Measurements from ENCODE around the gene IRF5. TPM values are rescaled to one million over a fixed set of nuclear protein-coding genes. Genes with fewer than 3 reads are reported as not detected.

Gene IRF5
- total and polyA plus RNA-seq, 10 of the 15 experiments (the other 5 are each of a cell fraction or from before 2014, with no cell fraction given): 5.4 to 90.3 (median 61.7) TPM

- TF ChIP-seq ZNF592 (IDR thresholded peaks at IDR 0.05) (no peak), GATAD2B (conservative IDR thresholded peaks at IDR 0.05; ENCODE audit: low read depth) (no peak), SIN3A (IDR thresholded peaks at IDR 0.05; ENCODE audit: low read depth, low read length) (no peak), KLF5 (IDR thresholded peaks at IDR 0.05; ENCODE audit: partially characterized antibody) (no peak), NRF1 (conservative IDR thresholded peaks at IDR 0.05; ENCODE audit: low read depth, low read length) (no peak)
These were observed 2.2 kb downstream of the IRF5 start (continued) for GRCh38 chr7:128939861-128940410.

- FAIRE-seq (peak; percentile 92), DNase-seq (ENCODE audit: low read depth, low spot score) (peak; percentile 66), ATAC-seq (peak; percentile 72)
- in situ Hi-C loops (cut with MboI) (no loop called here), intact Hi-C loops (cut with micrococcal nuclease; ENCODE audit: unreplicated experiment) (loop anchor here (2.0 kb wide), 1 partner anchor 36 kb away; no protein-coding TSS in a partner anchor)
- peaks cover 86% of the 10 kb centered on the region for H3K79me2 ChIP-seq (ENCODE audit: control insufficient read depth, insufficient read depth, low read length)
- H3K9ac ChIP-seq (ENCODE audit: control insufficient read depth, insufficient read depth, low read length): peak overlapping the region; percentile 83
- H3K9me3 ChIP-seq (replicated peaks; ENCODE audit: control insufficient read depth, insufficient read depth, low read length): no peaks in the 10 kb centered on the region
- CTCF ChIA-PET: interaction anchor here (0.6 to 2.9 kb wide), 22 partner anchors 8 to 273 kb away, joined by 3 to 23 read pairs (median 4); partner anchors contain the start of gene KCP
- peak overlapping the region; percentile 71 for H3K4me3 ChIP-seq
- no peak overlapping the region; the same call in 1 of the 2 replicates for H2AFZ ChIP-seq (ENCODE audit: control insufficient read depth, low read depth, low read length)
- under 1% methylated on average over 20 of the region's 20 CpGs for WGBS (ENCODE audit: insufficient coverage, insufficient replicate concordance, low lambda C conversion rate, missing lambda C conversion rate)
- POLR2A ChIA-PET: interaction anchor here (0.7 to 6.7 kb wide), 20 partner anchors 9 to 182 kb away, joined by 3 to 107 read pairs (median 6); partner anchors contain the start of genes ATP6V1F, KCP and TNPO3
- H3K4me2 ChIP-seq (ENCODE audit: control insufficient read depth, insufficient read depth): peak overlapping the region; percentile 86
- H3K36me3 ChIP-seq (ENCODE audit: control insufficient read depth in 2 of 2, insufficient read depth in 2 of 2, low read length in 1 of 2): peaks cover 6 to 14% of the 10 kb centered on the region in 2 experiments
- peak overlapping the region; percentile 96 for H3K27ac ChIP-seq (ENCODE audit: control insufficient read depth, insufficient read depth)
- H4K20me1 ChIP-seq (ENCODE audit: control insufficient read depth, insufficient read depth): no peaks in the 10 kb centered on the region
- peaks cover 32% of the 10 kb centered on the region for H3K4me1 ChIP-seq (ENCODE audit: control insufficient read depth, insufficient read depth, low read length)
- no peaks in the 10 kb centered on the region for H3K27me3 ChIP-seq (replicated peaks in 1 of 2; ENCODE audit: control insufficient read depth in 2 of 2, insufficient read depth in 2 of 2, low read length in 1 of 2)
- RAD21 ChIA-PET (ENCODE audit: unreplicated experiment): interaction anchor here (0.5 to 5.6 kb wide), 28 partner anchors 8 to 674 kb away, joined by 3 to 40 read pairs (median 5); partner anchors contain the start of gene TNPO3
- SMC1A ChIA-PET (ENCODE audit: uncharacterized antibody, unreplicated experiment): interaction anchor here (0.7 to 3.7 kb wide), 26 partner anchors 9 to 223 kb away, joined by 3 to 37 read pairs (median 5); partner anchors contain the start of gene TNPO3
- BruUV-seq (replicated peaks): no TSS peak
- TF ChIP-seq SMAD1 (IDR thresholded peaks at IDR 0.05; ENCODE audit: low read depth, partially characterized antibody) (peak; percentile 37), ZBTB11 (CRISPR knock-in tag; IDR thresholded peaks at IDR 0.05) (no peak)
These were observed 3.0 kb downstream of the IRF5 start for GRCh38 chr7:128940494-128941322.
